Smooth muscle cell of the brain vasculature (primary cell): ENCODE measurements around the gene KCTD7.
"Not testable (repeated sequence)": the region's sequence is repeated elsewhere in the genome, so short reads cannot be mapped to it uniquely, and the experiment has no call there.

Source experiments
- DNase-seq: peaks from one replicate; pipeline ENCODE4 v3.0.0-alpha.2; 2012; ENCODE audit warnings: low read depth, low spot score

The KCTD7 gene

DNA sequence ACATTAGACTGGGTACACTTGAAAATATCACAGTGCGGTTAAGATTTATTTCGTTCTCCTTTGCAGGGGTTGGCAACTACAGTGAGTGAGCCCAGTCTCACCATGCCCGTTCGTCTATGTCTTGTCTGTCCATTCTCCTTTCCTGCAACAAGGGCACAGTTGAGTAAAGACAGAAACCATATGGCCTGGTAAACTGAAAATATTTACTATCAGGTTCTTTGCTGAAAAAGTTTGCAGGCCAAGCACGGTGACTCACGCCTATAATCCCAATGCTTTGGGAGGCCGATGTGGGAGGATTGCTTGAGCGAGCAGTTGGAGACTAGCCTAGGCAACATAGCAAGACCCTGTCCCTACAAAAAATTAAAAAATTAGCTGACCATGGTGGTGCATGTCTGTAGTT lies 11.4 kb upstream of the KCTD7 start:
- no peak for DNase-seq

DNA sequence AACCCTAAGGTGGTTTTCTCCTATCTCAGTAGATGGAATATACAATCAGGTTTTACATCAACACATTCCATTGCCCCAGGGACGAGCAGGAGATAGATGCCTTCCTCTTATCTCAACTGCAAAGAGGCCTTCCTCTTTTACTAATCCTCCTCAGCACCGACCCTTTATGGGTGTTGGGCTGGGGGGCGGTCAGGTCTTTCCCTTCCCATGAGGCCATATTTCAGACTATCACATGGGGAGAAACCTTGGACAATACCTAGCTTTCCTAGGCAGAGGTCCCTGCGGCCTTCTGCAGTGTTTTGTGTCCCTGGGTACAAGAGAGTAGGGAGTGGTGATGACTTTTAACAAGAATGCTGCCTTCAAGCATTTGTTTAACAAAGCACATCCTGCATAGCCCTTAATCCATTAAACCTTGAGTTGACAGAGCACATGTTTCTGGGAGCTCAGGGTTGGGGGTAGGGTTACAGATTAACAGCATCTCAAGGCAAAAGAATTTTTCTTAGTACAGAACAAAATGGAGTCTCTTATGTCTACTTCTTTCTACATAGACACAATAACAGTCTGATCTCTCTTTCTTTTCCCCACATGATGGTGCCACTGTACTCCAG lies 9.2 kb upstream of the KCTD7 start:
- not testable (repeated sequence) for DNase-seq

DNA sequence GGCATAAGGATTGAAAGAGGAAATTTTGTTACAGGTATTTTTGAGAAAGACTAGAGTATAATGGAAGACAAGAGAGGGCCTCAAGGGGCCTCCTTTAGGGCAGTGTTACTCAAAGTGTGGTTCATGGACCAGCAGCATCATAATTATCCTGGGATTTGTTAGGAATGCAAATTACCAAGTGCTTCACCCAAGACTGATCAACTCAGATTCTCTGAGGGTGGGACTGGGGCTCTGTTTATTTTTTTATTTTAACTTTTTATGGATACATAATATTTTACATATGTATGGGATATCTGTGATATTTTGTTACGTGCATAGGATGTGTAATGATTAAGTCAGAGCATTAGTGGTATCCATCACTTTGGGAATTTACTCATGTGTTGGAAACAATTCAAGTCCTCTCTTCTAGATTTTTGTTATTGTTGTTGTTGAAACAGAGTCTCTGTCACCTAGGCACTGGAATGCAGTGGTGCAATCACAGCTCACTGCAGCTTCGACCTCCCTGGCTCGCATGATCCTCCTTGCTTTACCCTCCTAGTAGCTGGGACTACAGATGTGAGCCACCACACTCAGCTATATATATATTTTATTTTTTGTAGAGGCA lies 2.2 kb upstream of the KCTD7 start:
- DNase-seq: no peak

DNA sequence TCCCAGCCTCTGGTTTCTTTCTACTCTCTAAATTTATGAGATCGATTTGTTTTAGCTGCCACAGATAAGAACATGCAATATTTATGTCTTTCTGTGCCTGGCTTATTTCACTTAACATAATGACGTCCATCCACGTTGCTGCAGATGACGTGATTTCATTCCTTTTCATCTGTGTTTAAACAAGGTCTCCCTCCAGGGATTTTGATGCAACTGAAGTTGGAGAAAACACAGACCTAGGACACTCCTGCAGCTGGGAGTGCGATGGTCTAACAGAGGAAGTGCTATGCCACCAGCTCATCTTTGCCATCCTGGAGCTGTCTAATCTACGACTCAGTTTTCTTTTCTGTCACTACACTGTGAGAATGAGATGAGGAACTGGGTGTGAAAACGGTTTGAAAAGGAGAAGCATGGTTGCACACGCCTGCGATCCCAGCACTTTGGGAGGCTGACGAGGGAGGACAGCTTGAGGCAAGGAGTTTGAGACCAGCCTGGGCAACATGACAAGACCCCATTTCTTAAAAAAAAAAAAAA lies 1.5 kb upstream of the KCTD7 start:
- DNase-seq: no peak

DNA sequence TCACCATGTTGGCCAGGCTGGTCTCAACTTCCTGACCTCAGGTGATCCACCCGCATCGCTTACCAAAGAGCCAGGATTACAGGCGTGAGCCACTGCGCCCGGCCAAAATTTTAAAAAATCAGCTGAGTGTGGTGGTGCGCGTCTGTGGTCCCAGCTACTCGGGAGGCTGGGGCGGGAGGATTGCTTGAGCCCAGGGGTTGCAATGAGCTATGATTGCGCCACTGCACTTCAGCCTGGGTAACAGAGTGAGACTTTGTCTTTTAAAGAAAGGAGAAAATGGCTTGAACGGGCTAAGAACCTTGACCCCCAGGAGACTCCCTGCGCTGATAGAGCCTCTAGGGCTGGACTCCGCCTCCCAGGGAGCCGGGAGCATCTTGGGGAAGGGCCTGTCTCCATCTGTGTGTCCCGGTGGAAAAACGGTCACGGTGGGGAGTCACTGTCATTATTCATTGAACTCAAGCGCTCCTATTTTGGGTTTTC lies 760 bp upstream of the KCTD7 start:
- no peak for DNase-seq

DNA sequence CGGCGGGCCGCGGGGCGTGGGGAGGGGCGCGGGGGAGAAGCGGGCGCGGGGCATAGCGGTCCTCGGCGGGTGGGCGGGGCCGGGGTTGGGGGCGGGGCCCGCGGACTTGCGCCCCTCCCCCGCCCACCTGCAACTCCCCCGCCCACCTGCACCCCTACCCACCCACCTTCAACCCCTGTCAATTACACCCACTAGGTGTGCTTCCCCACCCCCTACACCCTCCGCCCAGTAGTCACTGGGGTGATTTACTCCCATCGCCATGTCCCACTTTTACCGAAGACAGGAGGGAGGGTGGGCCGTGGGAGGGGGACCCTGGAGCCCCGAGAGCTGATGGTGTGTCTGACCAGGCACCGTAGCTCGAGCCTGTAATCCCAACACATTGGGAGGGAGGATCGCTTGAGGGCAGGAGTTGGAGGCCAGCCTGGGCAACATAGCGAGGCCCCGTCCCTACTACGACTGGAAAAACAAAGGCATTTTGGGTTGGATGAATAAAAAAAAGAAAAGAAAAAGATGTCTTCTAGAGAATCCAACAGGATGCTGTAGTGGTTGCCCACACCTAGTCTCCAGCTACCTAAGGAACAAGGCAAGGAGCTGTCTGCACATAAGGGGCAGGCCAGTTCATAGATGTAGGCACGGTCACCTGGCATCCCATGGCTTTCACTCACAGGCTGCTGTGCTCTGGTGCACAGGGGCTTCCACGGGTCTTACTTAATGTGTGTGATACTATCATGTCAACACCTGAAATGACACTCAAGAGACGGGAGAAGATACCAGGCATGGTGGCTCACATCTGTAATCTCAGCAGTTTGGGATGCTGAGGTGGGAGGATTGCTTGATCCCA lies 761 bp downstream of the KCTD7 start:
- no peak for DNase-seq

DNA sequence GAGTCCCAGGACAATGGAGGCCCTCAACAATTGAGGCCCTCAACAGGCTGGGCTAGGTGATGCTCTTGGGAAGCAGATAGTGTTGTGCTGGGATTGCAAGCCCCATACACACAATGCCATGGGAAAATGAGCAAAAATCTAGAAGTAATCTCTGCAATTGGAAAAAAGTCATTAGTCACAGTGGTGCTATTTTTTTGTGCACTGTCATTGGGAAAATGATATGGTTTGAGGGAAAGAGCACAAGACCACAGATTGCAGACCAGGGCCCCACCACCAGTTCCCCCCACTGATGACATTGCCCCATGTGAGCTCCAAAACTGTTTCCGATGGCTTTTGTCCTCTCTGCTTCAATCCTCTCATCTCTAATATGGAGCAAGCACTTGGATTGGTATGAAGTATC lies 1.9 kb downstream of the KCTD7 start:
- DNase-seq: no peak

DNA sequence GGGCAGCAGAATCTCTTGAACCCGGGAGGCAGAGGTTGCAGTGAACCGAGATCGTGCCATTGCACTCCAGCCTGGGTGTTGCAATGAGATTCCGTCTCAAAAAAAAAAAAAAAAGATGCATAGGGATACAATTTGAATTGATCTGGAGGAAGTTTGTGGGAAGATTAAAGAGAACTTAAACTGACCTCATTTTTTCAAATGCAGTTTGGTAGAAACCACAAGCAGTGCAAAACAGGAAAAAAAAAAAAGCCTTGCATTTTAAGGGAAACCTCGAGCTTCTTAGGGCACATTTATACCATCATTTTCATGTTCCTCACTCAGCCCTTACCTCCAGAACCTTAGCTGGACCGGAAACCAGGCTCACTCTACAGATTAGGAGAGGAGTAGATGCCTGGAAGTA lies 2.8 kb downstream of the KCTD7 start:
- no peak for DNase-seq

DNA sequence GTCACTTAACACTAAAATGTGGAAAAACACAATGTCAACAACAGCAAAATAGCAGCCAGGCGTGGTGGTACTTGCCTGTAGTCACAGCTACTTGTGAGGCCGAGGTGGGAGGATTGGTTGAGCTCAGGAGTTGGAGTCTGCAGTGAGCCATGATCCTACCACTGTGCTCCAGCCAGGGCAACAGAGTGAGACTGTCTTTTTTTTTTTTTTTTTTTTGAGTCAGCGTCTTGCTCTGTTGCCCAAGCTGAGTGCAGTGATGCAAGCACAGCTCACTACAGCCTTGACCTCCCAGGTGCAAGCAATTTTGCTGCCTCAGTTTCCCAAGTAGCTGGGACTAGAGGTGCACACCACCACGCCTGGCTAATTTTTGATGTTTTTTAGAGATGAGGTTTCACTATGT lies 6.1 kb downstream of the KCTD7 start:
- no peak for DNase-seq

DNA sequence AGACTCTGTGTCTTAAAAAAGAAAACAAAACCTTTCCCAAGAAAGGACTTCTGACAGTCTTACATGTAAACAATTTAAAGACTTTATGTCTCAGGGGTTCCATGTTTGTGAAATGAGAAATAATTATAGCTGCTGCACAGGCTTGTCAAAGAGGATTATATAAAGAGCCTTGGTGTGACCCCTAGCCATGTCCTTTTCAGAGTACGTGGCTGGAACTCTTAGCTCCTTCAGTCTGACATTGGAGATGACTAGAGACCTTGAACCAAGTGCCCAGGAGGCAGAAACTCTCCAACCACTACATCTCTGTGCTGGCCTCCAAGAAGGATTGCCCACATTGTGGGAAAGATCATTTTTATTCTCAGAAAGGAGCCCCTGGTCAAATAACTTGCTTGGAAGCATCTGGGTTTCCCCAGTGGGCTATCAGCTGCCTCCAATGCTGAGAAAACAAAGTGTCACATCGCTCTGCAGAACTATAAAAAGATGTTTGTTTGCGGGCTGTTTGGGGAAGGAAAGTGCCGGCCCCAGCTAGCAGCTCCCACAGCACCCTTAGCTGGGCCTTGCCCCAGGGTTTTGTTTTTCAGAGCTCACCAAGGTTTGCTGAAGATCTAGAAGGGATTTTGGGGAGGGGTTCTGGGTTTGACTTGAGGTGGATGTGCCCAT lies 6.8 kb downstream of the KCTD7 start:
- DNase-seq: not testable (repeated sequence)

DNA sequence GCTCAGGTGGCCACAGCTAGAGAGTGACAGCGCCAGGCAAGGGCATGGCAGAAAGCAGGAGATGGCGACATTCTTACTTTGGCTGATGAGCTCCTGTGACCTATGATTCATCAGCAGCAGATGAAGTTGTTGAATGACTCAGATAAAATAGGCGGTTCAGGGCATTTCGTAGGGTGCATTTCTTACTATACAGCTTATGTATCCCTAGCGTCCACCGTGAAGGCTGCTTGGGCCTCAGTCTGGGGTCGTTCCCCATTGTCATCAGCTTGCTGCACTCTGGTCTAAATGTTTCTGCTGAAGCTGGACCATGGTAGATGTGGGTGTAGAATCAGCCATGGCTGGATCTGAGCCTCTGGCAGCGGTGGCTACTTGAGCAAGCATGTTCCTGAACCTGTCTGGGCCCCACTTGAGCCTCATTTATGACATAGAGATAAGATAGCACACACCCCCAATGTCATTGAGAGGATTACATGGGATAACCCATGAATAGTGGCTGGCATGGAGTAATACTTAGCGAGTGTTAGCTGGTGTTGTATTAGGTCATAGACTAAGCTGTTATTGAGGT lies 7.4 kb downstream of the KCTD7 start:
- not testable (repeated sequence) for DNase-seq

DNA sequence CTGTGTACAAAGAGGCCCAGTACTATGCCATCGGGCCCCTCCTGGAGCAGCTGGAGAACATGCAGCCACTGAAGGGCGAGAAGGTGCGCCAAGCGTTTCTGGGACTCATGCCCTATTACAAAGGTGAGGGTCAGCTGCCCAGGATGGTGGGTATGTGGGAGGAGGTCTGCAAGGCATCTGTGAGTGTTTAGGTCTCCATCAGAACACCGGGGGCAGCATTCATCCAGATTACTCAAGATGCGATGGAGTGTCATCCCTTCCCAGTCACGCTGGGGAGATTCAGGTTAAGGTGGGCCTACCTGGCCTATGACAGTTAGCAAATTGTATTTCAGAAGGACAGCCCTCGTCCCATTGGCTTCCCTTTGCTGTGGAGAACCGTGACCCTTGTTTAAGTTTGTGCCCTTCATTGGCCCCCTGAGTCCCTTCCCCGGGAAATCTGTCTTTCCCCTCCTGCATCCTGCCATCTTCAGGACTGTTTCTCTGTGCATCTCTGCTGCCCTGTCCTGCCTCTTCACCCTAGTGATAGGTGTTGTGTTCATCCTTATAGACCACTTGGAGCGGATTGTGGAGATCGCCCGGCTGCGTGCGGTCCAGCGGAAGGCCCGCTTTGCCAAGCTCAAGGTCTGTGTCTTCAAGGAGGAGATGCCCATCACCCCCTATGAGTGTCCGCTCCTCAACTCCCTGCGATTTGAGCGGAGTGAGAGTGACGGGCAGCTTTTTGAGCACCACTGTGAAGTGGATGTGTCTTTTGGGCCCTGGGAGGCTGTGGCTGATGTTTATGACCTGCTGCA lies 9.8 kb downstream of the KCTD7 start:
- no peak for DNase-seq

DNA sequence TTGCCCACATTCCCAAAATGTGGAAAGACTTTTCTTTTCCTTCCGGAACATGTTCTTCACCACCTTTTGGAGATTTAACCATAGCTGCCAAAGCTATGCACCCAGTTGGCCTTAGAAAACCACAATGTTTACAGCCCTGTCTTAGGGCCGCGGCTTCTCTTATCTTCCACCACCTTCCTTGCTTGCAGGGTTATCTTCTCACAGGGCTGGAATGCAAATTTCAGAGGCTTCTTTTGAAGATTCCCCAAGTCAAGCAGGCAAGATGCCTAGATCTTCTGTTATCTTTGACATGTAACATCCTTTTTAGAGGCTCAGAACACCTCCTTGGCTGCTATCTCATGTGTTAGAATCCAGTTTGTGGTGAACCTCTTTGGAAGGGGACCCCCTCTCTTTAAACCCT lies 11.1 kb downstream of the KCTD7 start:
- DNase-seq: no peak

DNA sequence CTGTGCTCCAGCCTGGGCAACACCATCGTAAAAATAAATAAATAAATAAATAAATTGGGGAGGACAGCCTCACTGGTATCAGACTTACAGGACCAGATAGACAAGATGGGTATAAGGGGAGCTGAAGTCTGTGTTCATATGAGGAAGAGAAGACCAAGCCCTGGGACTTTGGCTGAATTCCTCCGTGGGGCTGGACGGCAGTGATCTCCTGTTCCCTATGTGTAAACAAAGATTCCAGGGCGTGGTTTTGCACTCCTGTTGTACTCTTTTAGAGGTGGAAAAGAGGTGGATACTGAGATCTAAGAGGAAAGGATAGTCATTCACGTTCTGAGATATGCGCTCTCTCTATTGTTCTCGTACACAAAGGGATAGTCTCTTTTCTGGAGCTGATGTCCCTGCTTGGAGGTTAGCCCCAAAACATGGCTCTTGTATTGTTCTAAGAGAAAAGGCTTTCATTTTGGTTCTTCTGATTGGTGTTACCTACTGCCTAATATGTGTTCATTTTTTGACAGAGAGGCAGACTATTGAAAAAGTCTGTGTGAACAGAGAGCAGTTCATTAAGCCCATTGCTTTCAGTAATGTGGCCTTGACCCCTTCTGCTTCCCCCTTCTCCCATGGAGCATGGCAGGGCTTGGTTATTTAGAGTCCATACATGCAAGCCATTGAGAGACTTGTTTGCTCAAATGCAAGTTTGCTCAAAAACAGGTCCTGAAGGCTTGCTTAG lies 12.3 kb downstream of the KCTD7 start:
- no peak for DNase-seq

DNA sequence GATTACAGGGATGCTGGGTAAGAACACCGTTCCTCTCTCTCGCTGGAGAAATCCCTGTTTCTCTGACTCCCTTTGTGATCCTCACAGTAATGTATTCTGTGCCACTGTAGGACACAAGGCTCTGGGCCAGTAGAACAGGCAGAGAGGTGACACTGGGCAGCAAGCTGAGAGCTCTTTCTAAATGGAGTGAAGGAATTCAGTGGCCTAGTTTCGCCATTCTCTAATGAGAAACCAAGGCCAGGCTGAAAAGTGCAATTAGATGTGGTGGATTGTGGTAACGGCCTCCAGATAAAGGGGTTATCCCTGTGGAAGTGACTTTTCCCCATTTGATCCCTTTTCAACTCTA lies 12.8 kb downstream of the KCTD7 start:
- no peak for DNase-seq

DNA sequence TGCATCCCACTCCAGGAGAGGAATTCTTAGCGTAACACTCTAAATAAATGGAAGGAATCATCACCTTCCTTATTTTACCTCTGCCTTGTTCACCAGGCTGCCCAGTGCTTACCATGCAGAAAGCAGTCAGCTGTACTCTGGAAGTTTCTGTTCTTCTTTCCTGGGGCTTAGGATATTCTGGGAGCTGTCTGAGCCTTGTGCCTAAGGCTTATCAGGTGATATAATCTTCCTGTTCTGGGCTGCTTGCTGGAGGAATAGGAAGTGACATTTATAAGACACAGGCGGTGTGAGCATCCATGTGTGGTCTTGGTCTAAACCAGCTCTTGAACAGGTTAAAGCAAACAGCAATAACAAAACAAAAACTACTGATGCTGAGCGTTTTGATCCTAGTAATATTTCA lies 13.5 kb downstream of the KCTD7 start:
- no peak for DNase-seq

DNA sequence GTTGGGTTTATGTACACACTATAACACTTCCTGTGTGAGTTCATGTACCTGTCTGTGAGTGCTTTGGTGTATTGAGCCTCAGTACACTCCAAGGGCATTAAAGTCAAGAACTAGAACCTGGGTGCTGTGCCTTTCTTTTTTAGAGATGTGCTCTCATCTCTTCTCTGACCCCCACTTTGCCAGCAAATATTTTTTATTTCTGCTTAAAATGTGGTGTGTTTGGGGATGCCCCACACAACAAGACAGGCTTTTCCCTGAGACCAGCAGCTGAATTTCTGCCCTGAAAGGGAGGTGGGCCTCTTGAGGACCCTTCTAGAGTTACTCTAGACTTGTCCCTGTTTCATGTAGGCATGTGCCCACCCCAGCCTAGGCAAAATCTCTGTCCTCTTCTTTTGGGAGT lies 14.3 kb downstream of the KCTD7 start:
- no peak for DNase-seq

DNA sequence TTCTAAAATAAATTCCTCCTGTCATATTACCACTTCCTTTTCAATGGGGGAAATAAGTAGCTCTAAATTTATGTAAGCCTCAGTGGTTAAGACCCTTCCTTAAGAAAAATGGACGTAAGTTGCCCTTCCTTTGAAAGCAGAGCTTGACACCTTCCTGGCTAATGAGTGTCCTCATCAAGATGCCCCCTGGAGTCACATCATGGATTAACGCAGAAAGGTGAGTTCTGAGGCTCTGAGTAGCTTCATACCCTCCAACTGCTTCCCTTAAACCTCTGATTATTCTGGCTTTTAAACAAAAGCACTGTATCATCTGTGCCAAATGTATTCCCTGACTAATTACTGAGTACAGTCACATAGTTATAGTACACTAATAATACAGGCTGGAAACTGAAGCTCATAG lies 14.7 kb downstream of the KCTD7 start:
- no peak for DNase-seq

DNA sequence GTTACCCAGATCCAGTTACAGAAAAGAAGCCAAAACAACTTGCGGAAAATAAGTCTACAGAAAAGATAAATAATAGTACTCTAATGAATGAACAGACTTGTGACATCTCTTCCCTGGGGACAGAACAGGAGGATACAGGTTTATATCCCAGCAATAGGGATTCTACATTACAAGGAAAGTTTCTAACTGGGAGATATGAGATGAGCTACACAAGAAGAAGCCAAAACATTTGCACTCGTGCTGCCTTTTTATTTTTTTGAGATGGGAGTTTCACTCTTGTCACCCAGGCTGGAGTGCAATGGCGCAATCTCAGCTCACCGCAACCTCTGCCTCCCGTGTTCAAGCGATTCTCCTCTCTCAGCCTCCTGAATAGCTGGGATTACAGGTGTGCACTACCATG lies 22.3 kb downstream of the KCTD7 start:
- not testable (repeated sequence) for DNase-seq

DNA sequence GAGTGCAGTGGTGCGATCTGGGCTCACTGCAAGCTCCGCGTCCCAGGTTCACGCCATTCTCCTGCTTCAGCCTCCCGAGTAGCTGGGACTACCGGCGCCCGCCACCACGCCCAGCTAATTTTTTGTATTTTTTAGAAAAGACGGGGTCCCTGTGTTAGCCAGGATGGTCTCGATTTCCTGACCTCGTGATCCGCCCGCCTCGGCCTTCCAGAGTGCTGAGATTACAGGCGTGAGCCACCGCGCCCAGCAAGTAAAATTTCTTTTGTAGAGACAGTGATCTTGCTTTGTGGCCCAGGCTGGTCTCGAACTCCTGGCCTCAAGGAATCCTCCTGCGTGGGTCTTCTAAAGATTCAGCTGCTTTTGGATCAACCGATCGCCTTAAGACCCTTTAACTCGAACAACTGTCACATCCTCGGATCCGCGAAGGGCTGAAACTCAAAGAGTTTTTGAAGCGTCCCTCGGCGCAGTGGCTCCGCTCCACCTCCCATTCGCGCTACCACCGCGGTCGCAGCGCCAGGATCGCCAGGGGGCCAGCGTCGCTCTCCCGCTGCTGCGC lies 25.1 kb downstream of the KCTD7 start:
- not testable (repeated sequence) for DNase-seq
